H1 (cell line): ENCODE data around the gene ZNRF2. TPM values are rescaled to one million over a fixed set of nuclear protein-coding genes. Genes with fewer than 3 reads are reported as not detected.

Source experiments
- CHD2 ChIP-seq: IDR thresholded peaks from 2 replicates; pipeline ENCODE4 v1.6.1; 2012; ENCODE audit warnings: low read length, improper control_type of control experiment
- FOSL1 ChIP-seq: IDR thresholded peaks from 2 replicates; pipeline ENCODE4 v1.6.1; 2011; ENCODE audit warnings: mild to moderate bottlenecking, low read depth, low read length, moderate library complexity; ENCODE audit not compliant: insufficient read depth
- polyA plus RNA-seq, 7 experiments: library from polyadenylated mRNA; depleted of rRNA in 3 of 7; stranded (reverse) in 5 of 7; unstranded in 2 of 7; fragments of >200 nt in 5 of 7; fragments of 200-250 nt in 2 of 7; gene quantifications; 1 replicate in 5 of 7; 2 replicates in 1 of 7; 4 replicates in 1 of 7; pipeline versions ENCODE4 v1.2.1 to v1.2.3, GENCODE V29; 2011 to 2013; ENCODE audit warnings: missing spikeins in 2 of 7, mixed read lengths in 2 of 7
- total RNA-seq: library from RNA; stranded (reverse); fragmentation: NEBNext Ultra II Directional; extraction: Animal tissue kit (Norgen Biotek cat#: 25700); gene quantifications from 2 replicates; pipeline ENCODE4 v1.2.1, GENCODE V29; 2021
- TF ChIP-seq, protein P1 (sequence below): fragments of 300-600 bp; sonication (generic); IDR thresholded peaks from 2 replicates; pipeline ENCODE4 v1.7.1; 2012; ENCODE audit warnings: low read length, moderate library complexity, mild to moderate bottlenecking, inconsistent platforms; ENCODE audit not compliant: insufficient replicate concordance
- TF ChIP-seq, protein P2 (sequence below): IDR thresholded peaks from 2 replicates; pipeline ENCODE4 v1.6.1; 2012; ENCODE audit warnings: inconsistent platforms

ZNRF2 gene
- total and polyA plus RNA-seq, 2 of the 8 experiments (the other 6 are each of a cell fraction or from before 2014, with no cell fraction given): 2.9 to 16.2 TPM

DNA sequence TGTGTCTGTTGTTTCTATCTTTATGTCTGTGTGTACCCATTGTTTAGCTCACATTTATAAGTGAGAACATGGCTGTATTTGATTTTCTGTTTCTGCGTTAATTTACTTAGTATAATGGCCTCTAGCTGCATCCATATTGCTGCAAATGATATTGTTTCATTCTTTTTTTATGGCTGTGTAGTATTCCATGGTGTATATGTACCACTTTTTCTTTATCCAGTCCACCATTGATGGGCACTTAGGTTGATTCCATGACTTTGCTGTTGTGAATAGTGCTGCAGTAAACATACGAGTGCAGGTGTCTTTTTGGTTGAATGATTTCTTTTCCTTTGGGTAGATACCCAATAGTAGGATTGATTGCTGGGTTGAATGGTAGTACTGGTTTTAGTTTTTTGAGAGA lies 48.2 kb downstream of the ZNRF2 start (continued):
- TF ChIP-seq, protein P1, sequence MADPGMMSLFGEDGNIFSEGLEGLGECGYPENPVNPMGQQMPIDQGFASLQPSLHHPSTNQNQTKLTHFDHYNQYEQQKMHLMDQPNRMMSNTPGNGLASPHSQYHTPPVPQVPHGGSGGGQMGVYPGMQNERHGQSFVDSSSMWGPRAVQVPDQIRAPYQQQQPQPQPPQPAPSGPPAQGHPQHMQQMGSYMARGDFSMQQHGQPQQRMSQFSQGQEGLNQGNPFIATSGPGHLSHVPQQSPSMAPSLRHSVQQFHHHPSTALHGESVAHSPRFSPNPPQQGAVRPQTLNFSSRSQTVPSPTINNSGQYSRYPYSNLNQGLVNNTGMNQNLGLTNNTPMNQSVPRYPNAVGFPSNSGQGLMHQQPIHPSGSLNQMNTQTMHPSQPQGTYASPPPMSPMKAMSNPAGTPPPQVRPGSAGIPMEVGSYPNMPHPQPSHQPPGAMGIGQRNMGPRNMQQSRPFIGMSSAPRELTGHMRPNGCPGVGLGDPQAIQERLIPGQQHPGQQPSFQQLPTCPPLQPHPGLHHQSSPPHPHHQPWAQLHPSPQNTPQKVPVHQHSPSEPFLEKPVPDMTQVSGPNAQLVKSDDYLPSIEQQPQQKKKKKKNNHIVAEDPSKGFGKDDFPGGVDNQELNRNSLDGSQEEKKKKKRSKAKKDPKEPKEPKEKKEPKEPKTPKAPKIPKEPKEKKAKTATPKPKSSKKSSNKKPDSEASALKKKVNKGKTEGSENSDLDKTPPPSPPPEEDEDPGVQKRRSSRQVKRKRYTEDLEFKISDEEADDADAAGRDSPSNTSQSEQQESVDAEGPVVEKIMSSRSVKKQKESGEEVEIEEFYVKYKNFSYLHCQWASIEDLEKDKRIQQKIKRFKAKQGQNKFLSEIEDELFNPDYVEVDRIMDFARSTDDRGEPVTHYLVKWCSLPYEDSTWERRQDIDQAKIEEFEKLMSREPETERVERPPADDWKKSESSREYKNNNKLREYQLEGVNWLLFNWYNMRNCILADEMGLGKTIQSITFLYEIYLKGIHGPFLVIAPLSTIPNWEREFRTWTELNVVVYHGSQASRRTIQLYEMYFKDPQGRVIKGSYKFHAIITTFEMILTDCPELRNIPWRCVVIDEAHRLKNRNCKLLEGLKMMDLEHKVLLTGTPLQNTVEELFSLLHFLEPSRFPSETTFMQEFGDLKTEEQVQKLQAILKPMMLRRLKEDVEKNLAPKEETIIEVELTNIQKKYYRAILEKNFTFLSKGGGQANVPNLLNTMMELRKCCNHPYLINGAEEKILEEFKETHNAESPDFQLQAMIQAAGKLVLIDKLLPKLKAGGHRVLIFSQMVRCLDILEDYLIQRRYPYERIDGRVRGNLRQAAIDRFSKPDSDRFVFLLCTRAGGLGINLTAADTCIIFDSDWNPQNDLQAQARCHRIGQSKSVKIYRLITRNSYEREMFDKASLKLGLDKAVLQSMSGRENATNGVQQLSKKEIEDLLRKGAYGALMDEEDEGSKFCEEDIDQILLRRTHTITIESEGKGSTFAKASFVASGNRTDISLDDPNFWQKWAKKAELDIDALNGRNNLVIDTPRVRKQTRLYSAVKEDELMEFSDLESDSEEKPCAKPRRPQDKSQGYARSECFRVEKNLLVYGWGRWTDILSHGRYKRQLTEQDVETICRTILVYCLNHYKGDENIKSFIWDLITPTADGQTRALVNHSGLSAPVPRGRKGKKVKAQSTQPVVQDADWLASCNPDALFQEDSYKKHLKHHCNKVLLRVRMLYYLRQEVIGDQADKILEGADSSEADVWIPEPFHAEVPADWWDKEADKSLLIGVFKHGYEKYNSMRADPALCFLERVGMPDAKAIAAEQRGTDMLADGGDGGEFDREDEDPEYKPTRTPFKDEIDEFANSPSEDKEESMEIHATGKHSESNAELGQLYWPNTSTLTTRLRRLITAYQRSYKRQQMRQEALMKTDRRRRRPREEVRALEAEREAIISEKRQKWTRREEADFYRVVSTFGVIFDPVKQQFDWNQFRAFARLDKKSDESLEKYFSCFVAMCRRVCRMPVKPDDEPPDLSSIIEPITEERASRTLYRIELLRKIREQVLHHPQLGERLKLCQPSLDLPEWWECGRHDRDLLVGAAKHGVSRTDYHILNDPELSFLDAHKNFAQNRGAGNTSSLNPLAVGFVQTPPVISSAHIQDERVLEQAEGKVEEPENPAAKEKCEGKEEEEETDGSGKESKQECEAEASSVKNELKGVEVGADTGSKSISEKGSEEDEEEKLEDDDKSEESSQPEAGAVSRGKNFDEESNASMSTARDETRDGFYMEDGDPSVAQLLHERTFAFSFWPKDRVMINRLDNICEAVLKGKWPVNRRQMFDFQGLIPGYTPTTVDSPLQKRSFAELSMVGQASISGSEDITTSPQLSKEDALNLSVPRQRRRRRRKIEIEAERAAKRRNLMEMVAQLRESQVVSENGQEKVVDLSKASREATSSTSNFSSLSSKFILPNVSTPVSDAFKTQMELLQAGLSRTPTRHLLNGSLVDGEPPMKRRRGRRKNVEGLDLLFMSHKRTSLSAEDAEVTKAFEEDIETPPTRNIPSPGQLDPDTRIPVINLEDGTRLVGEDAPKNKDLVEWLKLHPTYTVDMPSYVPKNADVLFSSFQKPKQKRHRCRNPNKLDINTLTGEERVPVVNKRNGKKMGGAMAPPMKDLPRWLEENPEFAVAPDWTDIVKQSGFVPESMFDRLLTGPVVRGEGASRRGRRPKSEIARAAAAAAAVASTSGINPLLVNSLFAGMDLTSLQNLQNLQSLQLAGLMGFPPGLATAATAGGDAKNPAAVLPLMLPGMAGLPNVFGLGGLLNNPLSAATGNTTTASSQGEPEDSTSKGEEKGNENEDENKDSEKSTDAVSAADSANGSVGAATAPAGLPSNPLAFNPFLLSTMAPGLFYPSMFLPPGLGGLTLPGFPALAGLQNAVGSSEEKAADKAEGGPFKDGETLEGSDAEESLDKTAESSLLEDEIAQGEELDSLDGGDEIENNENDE: no peak
- TF ChIP-seq CHD2: no peak
- TF ChIP-seq FOSL1: no peak
- TF ChIP-seq, protein P2, sequence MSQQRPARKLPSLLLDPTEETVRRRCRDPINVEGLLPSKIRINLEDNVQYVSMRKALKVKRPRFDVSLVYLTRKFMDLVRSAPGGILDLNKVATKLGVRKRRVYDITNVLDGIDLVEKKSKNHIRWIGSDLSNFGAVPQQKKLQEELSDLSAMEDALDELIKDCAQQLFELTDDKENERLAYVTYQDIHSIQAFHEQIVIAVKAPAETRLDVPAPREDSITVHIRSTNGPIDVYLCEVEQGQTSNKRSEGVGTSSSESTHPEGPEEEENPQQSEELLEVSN: no peak
